Measurements from ENCODE around the gene NDUFV3. TPM values are rescaled to one million over a fixed set of nuclear protein-coding genes. Genes with fewer than 3 reads are reported as not detected.
"Not testable (repeated sequence)": the region's sequence is repeated elsewhere in the genome, so short reads cannot be mapped to it uniquely, and the experiment has no call there.

NDUFV3 gene
- 10 to 100 TPM; 35.4 to 39.2 (median 37.7) TPM for polyA plus RNA-seq (ENCODE audit: insufficient read length in 4 of 4)

- DNase-seq (ENCODE audit: low read depth in 4 of 4, low spot score in 3 of 4), result peak; percentile 97 to 98 (median 98)
Observed at GRCh38 chr21:42892931-42893755, at the start of gene NDUFV3. Gene NDUFV3, plus strand, starts transcription at chr21:42893309. Its CDS starts 25 bp downstream, at chr21:42893334.

GRCh38 chr21:42844411-42845113, 48.5 kb upstream of the NDUFV3 start:
- no peak for DNase-seq (ENCODE audit: low read depth in 4 of 4, low spot score in 3 of 4)

- DNase-seq (ENCODE audit: low read depth in 4 of 4, low spot score in 3 of 4), result no peak
Observed at GRCh38 chr21:42845296-42845965, 47.7 kb upstream of the NDUFV3 start.

- DNase-seq (ENCODE audit: low read depth in 4 of 4, low spot score in 3 of 4), result no peak
Observed at GRCh38 chr21:42846221-42846620, 46.9 kb upstream of the NDUFV3 start.

- no peak for DNase-seq (ENCODE audit: low read depth in 4 of 4, low spot score in 3 of 4)
Observed at GRCh38 chr21:42847051-42847707, 45.9 kb upstream of the NDUFV3 start.

- no peak for DNase-seq (ENCODE audit: low read depth in 4 of 4, low spot score in 3 of 4)
Observed at GRCh38 chr21:42847726-42848125, 45.4 kb upstream of the NDUFV3 start.

- DNase-seq (ENCODE audit: low read depth in 4 of 4, low spot score in 3 of 4), result not testable (repeated sequence)
Observed at GRCh38 chr21:42848144-42848931, 44.8 kb upstream of the NDUFV3 start.

GRCh38 chr21:42848932-42849758, 44.0 kb upstream of the NDUFV3 start:
- DNase-seq (ENCODE audit: low read depth in 4 of 4, low spot score in 3 of 4), result no peak

GRCh38 chr21:42849759-42850412, 43.2 kb upstream of the NDUFV3 start:
- no peak for DNase-seq (ENCODE audit: low read depth in 4 of 4, low spot score in 3 of 4)

GRCh38 chr21:42850463-42850862, 42.6 kb upstream of the NDUFV3 start:
- DNase-seq (ENCODE audit: low read depth in 4 of 4, low spot score in 3 of 4), result no peak

GRCh38 chr21:42850866-42851391, 42.2 kb upstream of the NDUFV3 start:
- no peak for DNase-seq (ENCODE audit: low read depth in 4 of 4, low spot score in 3 of 4)

- no peak for DNase-seq (ENCODE audit: low read depth in 4 of 4, low spot score in 3 of 4)
Observed at GRCh38 chr21:42851812-42852665, 41.1 kb upstream of the NDUFV3 start.

GRCh38 chr21:42852925-42853570, 40.1 kb upstream of the NDUFV3 start:
- DNase-seq (ENCODE audit: low read depth in 4 of 4, low spot score in 3 of 4), result no peak

GRCh38 chr21:42853621-42854020, 39.5 kb upstream of the NDUFV3 start:
- no peak for DNase-seq (ENCODE audit: low read depth in 4 of 4, low spot score in 3 of 4)

- no peak for DNase-seq (ENCODE audit: low read depth in 4 of 4, low spot score in 3 of 4)
Observed at GRCh38 chr21:42854246-42855010, 38.7 kb upstream of the NDUFV3 start.
